HepG2 (cell line): ENCODE data around the gene CNTFR. TPM values are rescaled to one million over a fixed set of nuclear protein-coding genes. Genes with fewer than 3 reads are reported as not detected.
A peak's percentile ranks its signal among the peaks of the same experiment; 100 is the strongest.

Source experiments
- AKNA ChIP-seq: sonication (generic); formaldehyde crosslinking; IDR thresholded peaks from 2 replicates; pipeline ENCODE4 v1.4.0; 2020; ENCODE audit warnings: missing genetic modification reagents, borderline replicate concordance
- LCORL ChIP-seq, 2 experiments: fragments of 450-650 bp in 1 of 2; sonication (generic) in 1 of 2; formaldehyde crosslinking in 1 of 2; IDR thresholded peaks; 2 replicates each; pipeline versions ENCODE4 v1.5.0 to v1.6.1; 2017 to 2020; ENCODE audit warnings: antibody characterized with exemption in 1 of 2, missing genetic modification reagents in 1 of 2
- POLR2AphosphoS2 ChIP-seq: IDR thresholded peaks from 2 replicates; pipeline ENCODE4 v1.6.1; 2011; ENCODE audit warnings: low read depth, low read length, improper control_type of control experiment
- PRMT3 ChIP-seq: sonication (generic); formaldehyde crosslinking; IDR thresholded peaks from 2 replicates; pipeline ENCODE4 v1.8.1; 2022; ENCODE audit warnings: low read depth, mild to moderate bottlenecking, moderate library complexity, missing genetic modification reagents, borderline replicate concordance
- STAT6 ChIP-seq: sonication (generic); formaldehyde crosslinking; IDR thresholded peaks from 2 replicates; pipeline ENCODE4 v1.4.0; 2020; ENCODE audit warnings: missing genetic modification reagents, mild to moderate bottlenecking, borderline replicate concordance
- TOPORS ChIP-seq: sonication (generic); formaldehyde crosslinking; IDR thresholded peaks from 2 replicates; pipeline ENCODE4 v1.8.0; 2023; ENCODE audit warnings: mild to moderate bottlenecking, missing genetic modification reagents
- ZNF160 ChIP-seq: sonication (generic); formaldehyde crosslinking; IDR thresholded peaks from 2 replicates; pipeline ENCODE4 v1.8.0; 2022; ENCODE audit warnings: mild to moderate bottlenecking, inconsistent platforms, missing genetic modification reagents
- ZNF280D ChIP-seq: sonication (generic); formaldehyde crosslinking; IDR thresholded peaks from 2 replicates; pipeline ENCODE4 v1.5.1; 2020; ENCODE audit warnings: mild to moderate bottlenecking, missing genetic modification reagents
- ZNF317 ChIP-seq: sonication (generic); formaldehyde crosslinking; IDR thresholded peaks from 2 replicates; pipeline ENCODE4 v1.5.0; 2020; ENCODE audit warnings: mild to moderate bottlenecking, missing genetic modification reagents
- ZNF382 ChIP-seq: sonication (generic); formaldehyde crosslinking; IDR thresholded peaks from 2 replicates; pipeline ENCODE4 v1.5.0; 2020; ENCODE audit warnings: missing genetic modification reagents, mild to moderate bottlenecking, borderline replicate concordance
- ZNF44 ChIP-seq: sonication (generic); formaldehyde crosslinking; IDR thresholded peaks from 2 replicates; pipeline ENCODE4 v1.5.1; 2020; ENCODE audit warnings: mild to moderate bottlenecking, missing genetic modification reagents
- polyA plus RNA-seq, 8 experiments: library from polyadenylated mRNA; depleted of rRNA in 3 of 8; stranded (reverse) in 7 of 8; unstranded in 1 of 8; fragments of >200 nt; fragmentation: Illumina TruSeq in 4 of 8; extraction: Trizol in 4 of 8; gene quantifications; 2 replicates each; pipeline versions ENCODE4 v1.2.1 to v1.2.3, GENCODE V29; 2011 to 2016; ENCODE audit warnings: low read depth in 4 of 8, missing spikeins in 1 of 8, mixed read lengths in 1 of 8; ENCODE audit not compliant: insufficient read depth in 1 of 8
- total RNA-seq, 5 experiments: library from RNA; depleted of rRNA; stranded (reverse); fragments of >200 nt; fragmentation: Illumina TruSeq; extraction: Trizol; gene quantifications; 2 replicates each; pipeline ENCODE4 v1.2.3, GENCODE V29; 2016; ENCODE audit warnings: low read depth in 1 of 5
- TF ChIP-seq, protein P1 (sequence below): sonication (generic); formaldehyde crosslinking; IDR thresholded peaks from 2 replicates; pipeline ENCODE4 v1.5.0; 2020; ENCODE audit warnings: missing genetic modification reagents
- TF ChIP-seq, protein P2 (sequence below): sonication (generic); formaldehyde crosslinking; IDR thresholded peaks from 2 replicates; pipeline ENCODE4 v1.5.1; 2020; ENCODE audit warnings: mild to moderate bottlenecking, missing genetic modification reagents, borderline replicate concordance

The CNTFR gene
- total and polyA plus RNA-seq, 2 of the 13 experiments (the other 11 are each of a cell fraction or from before 2014, with no cell fraction given) = not detected

DNA sequence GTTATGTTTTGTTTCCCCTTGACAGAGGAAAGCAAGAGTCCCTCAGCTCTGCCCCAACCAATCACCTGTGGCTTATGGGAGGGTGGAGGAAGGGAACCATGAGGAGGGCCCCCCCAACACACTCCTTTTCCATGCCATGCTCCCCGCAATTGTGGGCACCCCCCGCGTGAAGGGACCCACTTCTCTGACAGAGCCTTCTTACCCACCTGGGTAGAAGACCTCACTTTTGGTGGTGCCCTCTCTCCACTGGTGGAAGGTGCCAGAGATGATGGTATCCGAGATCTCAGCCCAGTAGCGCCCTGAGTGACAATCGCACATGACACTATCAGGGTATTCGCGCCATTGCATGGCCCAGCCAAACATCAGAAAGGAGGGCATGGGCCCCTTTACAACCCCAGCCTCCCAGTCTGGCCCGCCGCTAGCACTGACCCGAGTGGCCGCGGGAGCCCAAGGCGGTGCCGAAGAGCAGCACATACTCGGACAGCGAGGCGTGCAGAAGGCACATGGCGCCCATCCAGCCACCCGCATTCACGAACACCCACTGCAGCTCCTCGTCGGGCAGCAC, 47.3 kb upstream of the CNTFR start (continued):
- TF ChIP-seq ZNF160 (CRISPR knock-in tag) (0 out of 2 replicates have a peak, but pooled peaks have one; percentile 41), ZNF280D (no peak), TOPORS (no peak), ZNF382 (no peak), LCORL (IDR thresholded peaks at IDR 0.05) (no peak), LCORL (CRISPR knock-in tag; IDR thresholded peaks at IDR 0.05) (0 out of 2 replicates have a peak, but pooled peaks have one; percentile 6), STAT6 (CRISPR knock-in tag) (no peak), PRMT3 (no peak; the same call in 1 of the 2 replicates), POLR2AphosphoS2 (no peak), AKNA (no peak), ZNF44 (CRISPR knock-in tag) (0 out of 2 replicates have a peak, but pooled peaks have one; percentile 75), ZNF317 (CRISPR knock-in tag) (peak; percentile 58; the same call in 1 of the 2 replicates)
- TF ChIP-seq, protein P1, sequence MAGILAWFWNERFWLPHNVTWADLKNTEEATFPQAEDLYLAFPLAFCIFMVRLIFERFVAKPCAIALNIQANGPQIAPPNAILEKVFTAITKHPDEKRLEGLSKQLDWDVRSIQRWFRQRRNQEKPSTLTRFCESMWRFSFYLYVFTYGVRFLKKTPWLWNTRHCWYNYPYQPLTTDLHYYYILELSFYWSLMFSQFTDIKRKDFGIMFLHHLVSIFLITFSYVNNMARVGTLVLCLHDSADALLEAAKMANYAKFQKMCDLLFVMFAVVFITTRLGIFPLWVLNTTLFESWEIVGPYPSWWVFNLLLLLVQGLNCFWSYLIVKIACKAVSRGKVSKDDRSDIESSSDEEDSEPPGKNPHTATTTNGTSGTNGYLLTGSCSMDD (CRISPR knock-in tag) = 0 out of 2 replicates have a peak, but pooled peaks have one; percentile 41
- TF ChIP-seq, protein P2, sequence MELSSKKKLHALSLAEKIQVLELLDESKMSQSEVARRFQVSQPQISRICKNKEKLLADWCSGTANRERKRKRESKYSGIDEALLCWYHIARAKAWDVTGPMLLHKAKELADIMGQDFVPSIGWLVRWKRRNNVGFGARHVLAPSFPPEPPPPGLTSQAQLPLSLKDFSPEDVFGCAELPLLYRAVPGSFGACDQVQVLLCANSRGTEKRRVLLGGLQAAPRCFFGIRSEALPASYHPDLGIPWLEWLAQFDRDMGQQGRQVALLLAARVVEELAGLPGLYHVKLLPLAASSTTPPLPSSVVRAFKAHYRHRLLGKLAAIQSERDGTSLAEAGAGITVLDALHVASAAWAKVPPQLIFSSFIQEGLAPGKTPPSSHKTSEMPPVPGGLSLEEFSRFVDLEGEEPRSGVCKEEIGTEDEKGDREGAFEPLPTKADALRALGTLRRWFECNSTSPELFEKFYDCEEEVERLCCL (CRISPR knock-in tag) = no peak
